Transverse colon (tissue), 4 donors: ENCODE data around the gene R3HDM4. TPM values are rescaled to one million over a fixed set of nuclear protein-coding genes. Genes with fewer than 3 reads are reported as not detected.
A peak's percentile ranks its signal among the peaks of the same experiment; 100 is the strongest.
"Not testable (repeated sequence)": the region's sequence is repeated elsewhere in the genome, so short reads cannot be mapped to it uniquely, and the experiment has no call there.

ENCODE experiments used
- DNase-seq: peaks from one replicate; pipeline ENCODE4 v3.0.0-alpha.2; 2019
- H3K27ac ChIP-seq, 4 donors: fragments of 200-600 bp; sonication (generic); 2 replicates each; pipeline ENCODE4 v1.5.1; 2016 to 2018; ENCODE audit warnings: inconsistent platforms in 4 of 4
- H3K27me3 ChIP-seq: fragments of 200-600 bp; sonication (generic); 2 replicates; pipeline ENCODE4 v1.5.1; 2017; ENCODE audit warnings: inconsistent platforms
- H3K36me3 ChIP-seq, 4 donors: fragments of 200-600 bp; sonication (generic); 2 replicates each; pipeline ENCODE4 v1.5.1; 2017 to 2019; ENCODE audit warnings: inconsistent platforms in 4 of 4
- H3K4me1 ChIP-seq, 4 donors: fragments of 200-600 bp; sonication (generic); 2 replicates each; pipeline ENCODE4 v1.5.1; 2017 to 2020; ENCODE audit warnings: inconsistent platforms in 4 of 4
- H3K4me3 ChIP-seq, 4 donors: fragments of 200-600 bp; sonication (generic); 1 replicate in 1 of 4; 2 replicates in 3 of 4; pipeline versions ENCODE4 v1.5.1 to v1.6.1; 2017 to 2019; ENCODE audit warnings: inconsistent platforms in 4 of 4
- H3K9me3 ChIP-seq, 2 donors: fragments of 200-600 bp; sonication (generic); 2 replicates each; pipeline ENCODE4 v1.5.1; 2017 to 2019; ENCODE audit warnings: inconsistent platforms in 2 of 2
- EP300 ChIP-seq: sonication (generic); formaldehyde crosslinking; IDR thresholded peaks from one replicate; pipeline ENCODE4 v1.6.1; 2017; ENCODE audit warnings: antibody characterized with exemption, low read depth
- POLR2A ChIP-seq: fragments of 450-650 bp; IDR thresholded peaks from one replicate; pipeline ENCODE4 v1.6.1; 2016; ENCODE audit warnings: antibody characterized with exemption, mild to moderate bottlenecking, moderate library complexity
- POLR2AphosphoS5 ChIP-seq, 3 donors: sonication (generic); formaldehyde crosslinking; IDR thresholded peaks; one replicate each; pipeline ENCODE4 v1.6.1; 2016; ENCODE audit warnings: antibody characterized with exemption in 3 of 3
- WGBS, 2 donors: methylation state at CpG; one replicate each; pipeline ENCODE4 v1.1.5; 2018; ENCODE audit warnings: low coverage in 1 of 2; 5-methylcytosine and 5-hydroxymethylcytosine counted together
- in situ Hi-C, 4 donors: fragments of 200-750 bp; cut with MboI; loops; one replicate each; pipeline versions ENCODE4 v1.15.0 to v1.15.1; 2017; ENCODE audit warnings: low sequenced_read_pairs in 3 of 4, low pct_ligation_motif_present in 1 of 4, low pct_unique_long_range_greater_than_20kb in 1 of 4
- intact Hi-C: fragments of 100-400 bp; cut with DNase I; formaldehyde crosslinking; loops from one replicate; pipeline ENCODE4 v1.15.1; 2023; ENCODE audit warnings: low total_unique reads
- total RNA-seq, 4 donors: library from RNA; depleted of rRNA; stranded (reverse); fragments of >200 nt; gene quantifications; one replicate each; pipeline ENCODE4 v1.1.0, GENCODE V29; 2016
- TF ChIP-seq, protein P1 (sequence below), 5 experiments: fragments of 200-600 bp in 3 of 5; fragments of 450-650 bp in 2 of 5; sonication (generic) in 3 of 5; IDR thresholded peaks; 1 replicate in 2 of 5; 2 replicates in 3 of 5; pipeline ENCODE4 v1.5.1; 2016 to 2017; ENCODE audit warnings: antibody characterized with exemption in 5 of 5, inconsistent platforms in 3 of 5, mild to moderate bottlenecking in 2 of 5, moderate library complexity in 1 of 5

Gene R3HDM4
- total RNA-seq, 4 donors from 2014 or later, result 43.8 to 49.4 (median 46.7) TPM

GRCh38 chr19:896434-896833 is 16.6 kb downstream of the R3HDM4 start:
- WGBS, 2 donors, result 91% methylated on average over 10 of the region's 10 CpGs; no CpG with 5 or more reads in 1 of the 2 donors
- DNase-seq, result no peak
- TF ChIP-seq, protein P1, sequence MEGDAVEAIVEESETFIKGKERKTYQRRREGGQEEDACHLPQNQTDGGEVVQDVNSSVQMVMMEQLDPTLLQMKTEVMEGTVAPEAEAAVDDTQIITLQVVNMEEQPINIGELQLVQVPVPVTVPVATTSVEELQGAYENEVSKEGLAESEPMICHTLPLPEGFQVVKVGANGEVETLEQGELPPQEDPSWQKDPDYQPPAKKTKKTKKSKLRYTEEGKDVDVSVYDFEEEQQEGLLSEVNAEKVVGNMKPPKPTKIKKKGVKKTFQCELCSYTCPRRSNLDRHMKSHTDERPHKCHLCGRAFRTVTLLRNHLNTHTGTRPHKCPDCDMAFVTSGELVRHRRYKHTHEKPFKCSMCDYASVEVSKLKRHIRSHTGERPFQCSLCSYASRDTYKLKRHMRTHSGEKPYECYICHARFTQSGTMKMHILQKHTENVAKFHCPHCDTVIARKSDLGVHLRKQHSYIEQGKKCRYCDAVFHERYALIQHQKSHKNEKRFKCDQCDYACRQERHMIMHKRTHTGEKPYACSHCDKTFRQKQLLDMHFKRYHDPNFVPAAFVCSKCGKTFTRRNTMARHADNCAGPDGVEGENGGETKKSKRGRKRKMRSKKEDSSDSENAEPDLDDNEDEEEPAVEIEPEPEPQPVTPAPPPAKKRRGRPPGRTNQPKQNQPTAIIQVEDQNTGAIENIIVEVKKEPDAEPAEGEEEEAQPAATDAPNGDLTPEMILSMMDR (IDR thresholded peaks at IDR 0.05), result no peak
- Histone ChIP-seq H3K27ac (no peak overlapping the region), H3K4me3 (no peak overlapping the region), H3K36me3 (no peaks in the 10 kb centered on the region), H3K9me3 (no peaks in the 10 kb centered on the region), H3K27me3 (no peaks in the 10 kb centered on the region), H3K4me1 (peaks cover 0 to 12% (median 10%) of the 10 kb centered on the region in 4 donors)
- intact Hi-C loops (no loop called here), in situ Hi-C loops (no loop called here)

GRCh38 chr19:892894-893689 is 19.9 kb downstream of the R3HDM4 start, which contains the start of the genes MED16 and RNU6-9:
TSS of gene MED16 (minus strand) at chr19:893187. CDS start at chr19:891131, 2,056 bp downstream.
TSS of gene RNU6-9 (plus strand) at chr19:893484.
- in situ Hi-C loops (no loop called here), intact Hi-C loops (no loop called here)
- Histone ChIP-seq H3K4me1 (peaks cover 0 to 16% (median 12%) of the 10 kb centered on the region in 4 donors), H3K4me3 (peak within 1 kb of the TSS; percentile 52 to 92 (median 90)), H3K9me3 (no peaks in the 10 kb centered on the region), H3K27me3 (no peaks in the 10 kb centered on the region), H3K27ac (peak within 1 kb of the TSS; percentile 87 to 95 (median 94)), H3K36me3 (peaks cover 0 to 6% (median 3%) of the 10 kb centered on the region in 4 donors)
- TF ChIP-seq EP300, result no peak
- TF ChIP-seq, protein P1 (IDR thresholded peaks at IDR 0.05), result peak in 1 of 5 experiments; percentile 14
- TF ChIP-seq POLR2A, result peak; percentile 84
- TF ChIP-seq POLR2AphosphoS5 (IDR thresholded peaks at IDR 0.05), result peak; percentile 75 to 95 (median 90)
- WGBS, 2 donors, result 0% methylated on average over 8 to 45 of the region's 69 CpGs
- DNase-seq, result peak; percentile 94

DNA sequence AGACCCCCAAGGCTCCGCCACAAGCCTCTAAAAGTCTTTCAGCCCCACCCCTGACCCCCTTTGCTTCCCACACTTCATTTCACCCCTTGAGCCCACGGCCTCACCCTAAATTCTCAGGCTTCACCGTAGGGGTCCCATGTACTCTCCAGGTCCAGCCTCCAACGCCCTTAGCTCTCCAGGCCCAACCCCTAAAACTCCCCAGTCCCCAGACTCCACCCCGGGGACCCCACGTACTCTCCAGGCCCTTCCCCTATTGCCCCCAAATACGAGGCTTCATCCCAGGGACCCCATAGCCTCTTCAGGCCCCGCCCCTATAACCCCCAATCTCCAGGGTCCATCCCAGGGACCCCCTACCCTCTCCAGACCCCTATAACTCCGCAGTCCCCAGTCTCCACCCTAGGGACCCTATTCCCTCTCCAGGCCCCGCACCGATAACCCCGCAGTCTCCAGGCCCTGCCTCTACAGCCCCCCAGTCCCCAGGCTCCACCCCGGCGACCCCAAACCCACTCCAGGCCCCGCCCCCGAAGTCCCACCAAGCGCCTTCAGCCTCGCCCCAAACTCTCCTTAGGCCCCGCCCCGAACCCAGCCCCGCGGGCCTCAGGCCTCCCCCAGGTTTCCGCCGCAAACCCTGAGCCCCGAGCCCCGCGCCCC is 20.7 kb downstream of the R3HDM4 start:
- Histone ChIP-seq H3K36me3 (peaks cover 0 to 9% (median 3%) of the 10 kb centered on the region in 4 donors), H3K4me1 (peaks cover 0 to 16% (median 12%) of the 10 kb centered on the region in 4 donors), H3K4me3 (peak overlapping the region; percentile 52 to 92 (median 90)), H3K9me3 (no peaks in the 10 kb centered on the region), H3K27me3 (no peaks in the 10 kb centered on the region), H3K27ac (peak overlapping the region; percentile 87 to 95 (median 94))
- TF ChIP-seq POLR2AphosphoS5 (IDR thresholded peaks at IDR 0.05), result no peak
- TF ChIP-seq, protein P1 (IDR thresholded peaks at IDR 0.05), result no peak
- no peak for TF ChIP-seq EP300
- no peak for TF ChIP-seq POLR2A
- peak; percentile 44 for DNase-seq
- WGBS, 2 donors, result 0 to 3% methylated on average over 6 to 22 of the region's 27 CpGs
- in situ Hi-C loops (no loop called here), intact Hi-C loops (no loop called here)

GRCh38 chr19:891421-892200 is 21.4 kb downstream of the R3HDM4 start:
- Histone ChIP-seq H3K4me3 (peak overlapping the region in 3 of 4 donors; percentile 89 to 92 (median 90)), H3K27ac (peak overlapping the region; percentile 87 to 95 (median 94)), H3K4me1 (peaks cover 0 to 16% (median 12%) of the 10 kb centered on the region in 4 donors), H3K36me3 (peaks cover 0 to 13% (median 4%) of the 10 kb centered on the region in 4 donors)
- WGBS, 2 donors, result 33% methylated on average over 31 of the region's 50 CpGs; no CpG with 5 or more reads in 1 of the 2 donors
- intact Hi-C loops, in situ Hi-C loops, H3K9me3 ChIP-seq, H3K27me3 ChIP-seq: not testable (repeated sequence)
- DNase-seq, result peak; percentile 85
- peak in 1 of 3 donors; percentile 11 for TF ChIP-seq POLR2AphosphoS5 (IDR thresholded peaks at IDR 0.05)
